GM12878 (cell line): Measurements from ENCODE around the gene LRTM1. TPM values are rescaled to one million over a fixed set of nuclear protein-coding genes. Genes with fewer than 3 reads are reported as not detected.

Experiments used
- ATAC-seq: fragments of 200-7000 bp; cut with Tn5 transposase; 3 replicates; pipeline ENCODE4 v1.9.1; 2020; ENCODE audit warnings: mild to moderate bottlenecking, moderate library complexity
- BruUV-seq: library from RNA; stranded (reverse); fragments of 400-500 nt; replicated peaks from 2 replicates; lab custom pipeline; 2021; lab: Mats Ljungman, UMichigan
- CTCF ChIA-PET: fragments of 300-600 bp; sonication (Branson Sonifier 250); formaldehyde crosslinking; extraction: SDS; loops from one replicate; lab custom pipeline; 2021; ENCODE audit warnings: inconsistent platforms; lab: Yijun Ruan, JAX
- POLR2A ChIA-PET: fragments of 350-600 bp; formaldehyde crosslinking; extraction: SDS; loops from one replicate; lab custom pipeline; 2021; ENCODE audit warnings: inconsistent platforms; lab: Charles Lee
- RAD21 ChIA-PET: fragments of 300-600 bp; sonication (Branson Sonifier 250); formaldehyde crosslinking; loops from one replicate; lab custom pipeline; 2023; ENCODE audit warnings: antibody characterized with exemption; ENCODE audit not compliant: unreplicated experiment; lab: Charles Lee
- SMC1A ChIA-PET: fragments of 300-600 bp; sonication (Branson Sonifier 250); formaldehyde crosslinking; loops from one replicate; lab custom pipeline; 2023; ENCODE audit not compliant: unreplicated experiment, uncharacterized antibody; lab: Charles Lee
- DNase-seq: peaks from one replicate; pipeline ENCODE4 v3.0.0-alpha.2; 2011; ENCODE audit warnings: low read depth, low spot score
- FAIRE-seq: peaks from 3 replicates; lab custom pipeline; 2011; peaks lifted over from hg19 to GRCh38; lab: Jason Lieb, UNC
- H2AFZ ChIP-seq: 2 replicates; pipeline ENCODE4 v1.6.0; 2011; ENCODE audit warnings: low read depth, low read length, control low read depth; ENCODE audit not compliant: control insufficient read depth
- H3K27ac ChIP-seq: 2 replicates; pipeline ENCODE4 v1.5.1; 2011; ENCODE audit warnings: control low read depth; ENCODE audit not compliant: control insufficient read depth, insufficient read depth
- H3K27me3 ChIP-seq, 2 experiments: replicated peaks in 1 of 2; 2 replicates each; pipeline versions ENCODE4 v1.6.0 to v1.6.1; 2011; ENCODE audit warnings: low read length in 1 of 2; ENCODE audit not compliant: control insufficient read depth in 2 of 2, insufficient read depth in 2 of 2
- H3K36me3 ChIP-seq, 2 experiments: 2 replicates each; pipeline ENCODE4 v1.5.1; 2011; ENCODE audit warnings: low read length in 1 of 2; ENCODE audit not compliant: control insufficient read depth in 2 of 2, insufficient read depth in 2 of 2
- H3K4me1 ChIP-seq: 2 replicates; pipeline ENCODE4 v1.6.1; 2011; ENCODE audit warnings: mild to moderate bottlenecking, low read length, moderate library complexity, mixed read lengths; ENCODE audit not compliant: control insufficient read depth, insufficient read depth
- H3K4me2 ChIP-seq: 2 replicates; pipeline ENCODE4 v1.6.0; 2011; ENCODE audit warnings: control low read depth; ENCODE audit not compliant: control insufficient read depth, insufficient read depth
- H3K4me3 ChIP-seq: fragments of 200-600 bp; sonication (generic); 2 replicates; pipeline ENCODE4 v1.5.1; 2016
- H3K79me2 ChIP-seq: 2 replicates; pipeline ENCODE4 v1.6.0; 2011; ENCODE audit warnings: low read length; ENCODE audit not compliant: control insufficient read depth, insufficient read depth
- H3K9ac ChIP-seq: 2 replicates; pipeline ENCODE4 v1.8.0; 2011; ENCODE audit warnings: low read length, control low read depth, mixed read lengths; ENCODE audit not compliant: control insufficient read depth, insufficient read depth
- H3K9me3 ChIP-seq: replicated peaks from 3 replicates; pipeline ENCODE4 v1.5.1; 2011; ENCODE audit warnings: mild to moderate bottlenecking, low read length; ENCODE audit not compliant: control insufficient read depth, insufficient read depth
- H4K20me1 ChIP-seq: 2 replicates; pipeline ENCODE4 v1.6.0; 2011; ENCODE audit not compliant: control insufficient read depth, insufficient read depth
- ASH2L ChIP-seq: fragments of 300-600, 200-600 bp; sonication (generic); IDR thresholded peaks from 2 replicates; pipeline ENCODE4 v1.6.1; 2017; ENCODE audit warnings: low read depth, mild to moderate bottlenecking, borderline replicate concordance
- CHD2 ChIP-seq: IDR thresholded peaks from 2 replicates; pipeline ENCODE4 v1.6.1; 2011; ENCODE audit warnings: low read depth, low read length, improper control_type of control experiment, borderline replicate concordance
- CHD4 ChIP-seq: fragments of 200-600 bp; sonication (generic); IDR thresholded peaks from 2 replicates; pipeline ENCODE4 v1.6.1; 2016; ENCODE audit warnings: mild to moderate bottlenecking
- E2F4 ChIP-seq: IDR thresholded peaks from 2 replicates; pipeline ENCODE4 v1.6.1; 2012; ENCODE audit warnings: low read depth, low read length, improper control_type of control experiment
- EZH2 ChIP-seq: IDR thresholded peaks from 2 replicates; pipeline ENCODE4 v1.6.1; 2012; ENCODE audit warnings: low read depth, mild to moderate bottlenecking, control low read depth, inconsistent platforms, low read length, borderline replicate concordance; ENCODE audit not compliant: control insufficient read depth
- HCFC1 ChIP-seq: fragments of 150-350 bp; IDR thresholded peaks from 2 replicates; pipeline ENCODE4 v1.6.1; 2014; ENCODE audit warnings: low read length
- MXI1 ChIP-seq: fragments of 150-350 bp; IDR thresholded peaks from 2 replicates; pipeline ENCODE4 v1.6.1; 2011; ENCODE audit warnings: low read depth, mild to moderate bottlenecking, inconsistent platforms, low read length, improper control_type of control experiment
- NBN ChIP-seq: fragments of 450-650 bp; IDR thresholded peaks from 2 replicates; pipeline ENCODE4 v1.6.1; 2016
- SIN3A ChIP-seq: IDR thresholded peaks from 2 replicates; pipeline ENCODE4 v1.6.1; 2012; ENCODE audit warnings: low read depth, low read length, improper control_type of control experiment
- SUZ12 ChIP-seq: fragments of 200-600 bp; sonication (generic); IDR thresholded peaks from one replicate; pipeline ENCODE4 v1.6.1; 2018; ENCODE audit warnings: antibody characterized with exemption, mild to moderate bottlenecking; ENCODE audit not compliant: unreplicated experiment
- YY1 ChIP-seq: IDR thresholded peaks from 2 replicates; pipeline ENCODE4 v1.6.1; 2011; ENCODE audit warnings: low read depth, mild to moderate bottlenecking, low read length
- ZSCAN29 ChIP-seq: fragments of 450-650 bp; IDR thresholded peaks from 2 replicates; pipeline ENCODE4 v1.6.1; 2017; ENCODE audit warnings: mild to moderate bottlenecking, moderate library complexity
- WGBS: methylation state at CpG from one replicate; pipeline ENCODE4 v1.1.6; 2016; ENCODE audit warnings: low lambda C conversion rate; ENCODE audit not compliant: insufficient replicate concordance, insufficient coverage; ENCODE audit errors: missing lambda C conversion rate; 5-methylcytosine and 5-hydroxymethylcytosine counted together
- in situ Hi-C: fragments of 300-500 bp; cut with MboI; formaldehyde crosslinking; loops from 9 replicates; pipeline ENCODE4 v1.14.3; 2018; ENCODE audit warnings: mixed read lengths
- intact Hi-C: fragments of 100-400 bp; cut with micrococcal nuclease; formaldehyde crosslinking; loops from one replicate; pipeline ENCODE4 v1.14.2; 2022; ENCODE audit not compliant: unreplicated experiment
- polyA plus RNA-seq, 11 experiments: library from polyadenylated mRNA; depleted of rRNA in 4 of 11; unstranded in 6 of 11; stranded (reverse) in 5 of 11; fragments of >200 nt; fragmentation: Nextera tagmentation in 4 of 11; fragmentation: Illumina TruSeq in 1 of 11; extraction: Ambion mirVana in 4 of 11; extraction: Trizol in 1 of 11; gene quantifications; 1 replicate in 1 of 11; 2 replicates in 10 of 11; pipeline versions ENCODE4 v1.2.1 to v1.2.3, GENCODE V29; 2011 to 2016; ENCODE audit warnings: inconsistent platforms in 2 of 11, missing spikeins in 2 of 11, low read depth in 1 of 11
- total RNA-seq, 4 experiments: library from RNA; depleted of rRNA in 3 of 4; stranded (reverse); fragments of >200 nt in 3 of 4; fragmentation: Illumina TruSeq in 1 of 4; extraction: Trizol in 1 of 4; gene quantifications; 2 replicates each; pipeline versions ENCODE4 v1.2.1 to v1.2.3, GENCODE V29; 2013 to 2021

The LRTM1 gene
- total and polyA plus RNA-seq, 10 of the 15 experiments (the other 5 are each of a cell fraction or from before 2014, with no cell fraction given) = 0.08 TPM; not detected in 9

- Histone ChIP-seq H3K27me3 (no peaks in the 10 kb centered on the region), H3K79me2 (no peaks in the 10 kb centered on the region), H3K36me3 (no peaks in the 10 kb centered on the region), H4K20me1 (no peaks in the 10 kb centered on the region), H3K4me3 (no peak overlapping the region), H2AFZ (no peak overlapping the region), H3K9me3 (no peaks in the 10 kb centered on the region), H3K27ac (no peak overlapping the region), H3K9ac (no peak overlapping the region), H3K4me2 (no peak overlapping the region), H3K4me1 (no peaks in the 10 kb centered on the region)
- ChIA-PET SMC1A (no interaction called here), POLR2A (interaction anchor here (0.6 kb wide), 1 partner anchor 644 kb away, joined by 4 read pairs; no protein-coding TSS in a partner anchor), CTCF (no interaction called here), RAD21 (no interaction called here)
- WGBS = 29% methylated on average over 6 of the region's 6 CpGs
- TF ChIP-seq MXI1 (no peak), EZH2 (no peak), YY1 (no peak), NBN (no peak), HCFC1 (no peak), CHD4 (no peak), CHD2 (no peak), E2F4 (no peak), SUZ12 (no peak), ZSCAN29 (no peak), SIN3A (no peak), ASH2L (no peak)
- DNase-seq = no peak
- in situ Hi-C loops = no loop called here
- no peak for FAIRE-seq
- BruUV-seq = no TSS peak
- no peak for ATAC-seq
- intact Hi-C loops = no loop called here
Observed at GRCh38 chr3:54965746-54966145, 37.9 kb upstream of the LRTM1 start.
